Measurements from ENCODE around the gene PUDP.

GRCh38 chrX:7179446-7179845 is 31.5 kb upstream of the PUDP start:
- no peak for TF ChIP-seq POLR2A (IDR thresholded peaks at IDR 0.05)
- TF ChIP-seq CTCF (IDR thresholded peaks at IDR 0.05) = no peak
- TF ChIP-seq POLR2AphosphoS5 (IDR thresholded peaks at IDR 0.05; ENCODE audit: insufficient read depth in 1 of 2, low read depth in 1 of 2) = no peak
